Measurements from ENCODE around the gene ZBP1. TPM values are rescaled to one million over a fixed set of nuclear protein-coding genes. Genes with fewer than 3 reads are reported as not detected.
A peak's percentile ranks its signal among the peaks of the same experiment; 100 is the strongest.

Gene ZBP1
- total RNA-seq, 4 donors from 2014 or later = 0.80 TPM; not detected in 3

DNA sequence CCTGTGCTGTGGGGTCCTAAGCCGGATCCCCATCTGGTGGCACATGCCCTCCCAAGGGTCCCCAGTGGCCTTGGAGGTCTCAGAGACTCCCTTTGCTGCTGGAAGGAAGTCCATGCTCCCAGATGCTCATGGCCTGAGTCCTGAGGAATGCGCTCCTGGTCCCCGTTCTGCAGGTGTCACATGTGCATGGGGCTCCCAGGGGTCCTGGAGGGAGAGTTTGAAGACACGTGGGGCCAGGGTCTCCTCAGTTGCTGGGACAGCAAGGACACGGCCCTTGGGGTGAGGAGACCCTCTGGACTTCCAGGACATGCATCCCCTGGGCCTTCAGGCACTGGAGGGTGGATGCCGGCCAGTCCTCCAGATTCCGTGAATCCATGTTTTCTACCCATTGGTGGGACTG, 11.7 kb downstream of the ZBP1 start:
- Histone ChIP-seq H3K4me1 (no peaks in the 10 kb centered on the region), H3K36me3 (no peaks in the 10 kb centered on the region), H3K9me3 (no peaks in the 10 kb centered on the region), H3K27me3 (peaks cover 22% of the 10 kb centered on the region), H3K27ac (no peak overlapping the region), H3K4me3 (no peak overlapping the region)
- TF ChIP-seq POLR2AphosphoS5 (IDR thresholded peaks at IDR 0.05) (no peak), EP300 (IDR thresholded peaks at IDR 0.05) (no peak), POLR2A (IDR thresholded peaks at IDR 0.05) (no peak)
- TF ChIP-seq, protein P1, sequence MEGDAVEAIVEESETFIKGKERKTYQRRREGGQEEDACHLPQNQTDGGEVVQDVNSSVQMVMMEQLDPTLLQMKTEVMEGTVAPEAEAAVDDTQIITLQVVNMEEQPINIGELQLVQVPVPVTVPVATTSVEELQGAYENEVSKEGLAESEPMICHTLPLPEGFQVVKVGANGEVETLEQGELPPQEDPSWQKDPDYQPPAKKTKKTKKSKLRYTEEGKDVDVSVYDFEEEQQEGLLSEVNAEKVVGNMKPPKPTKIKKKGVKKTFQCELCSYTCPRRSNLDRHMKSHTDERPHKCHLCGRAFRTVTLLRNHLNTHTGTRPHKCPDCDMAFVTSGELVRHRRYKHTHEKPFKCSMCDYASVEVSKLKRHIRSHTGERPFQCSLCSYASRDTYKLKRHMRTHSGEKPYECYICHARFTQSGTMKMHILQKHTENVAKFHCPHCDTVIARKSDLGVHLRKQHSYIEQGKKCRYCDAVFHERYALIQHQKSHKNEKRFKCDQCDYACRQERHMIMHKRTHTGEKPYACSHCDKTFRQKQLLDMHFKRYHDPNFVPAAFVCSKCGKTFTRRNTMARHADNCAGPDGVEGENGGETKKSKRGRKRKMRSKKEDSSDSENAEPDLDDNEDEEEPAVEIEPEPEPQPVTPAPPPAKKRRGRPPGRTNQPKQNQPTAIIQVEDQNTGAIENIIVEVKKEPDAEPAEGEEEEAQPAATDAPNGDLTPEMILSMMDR (IDR thresholded peaks at IDR 0.05) = no peak
- DNase-seq (ENCODE audit: low spot score in 2 of 2) = peak in 1 of 2 donors; percentile 46
- 63% methylated on average over 3 of the region's 7 CpGs for WGBS

DNA sequence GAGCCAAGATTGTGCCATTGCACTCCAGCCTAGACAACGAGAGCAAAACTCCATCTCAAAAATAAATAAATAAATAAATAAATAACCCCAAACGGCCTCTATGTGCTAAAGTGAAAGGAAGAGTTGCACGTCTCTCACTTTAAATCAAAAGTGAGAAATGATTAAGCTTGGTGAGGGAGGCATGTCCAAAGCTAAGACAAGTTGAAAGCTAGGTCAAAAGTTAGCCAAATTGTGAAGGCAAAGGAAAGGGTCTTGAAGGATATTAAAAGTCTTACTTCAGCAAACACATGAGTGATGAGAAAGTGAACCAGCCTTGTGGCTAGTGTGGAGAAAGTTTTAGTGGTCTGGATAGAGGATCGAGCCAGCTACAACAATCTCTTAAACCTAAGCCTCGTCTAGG, 14.3 kb downstream of the ZBP1 start:
- Histone ChIP-seq H3K36me3 (no peaks in the 10 kb centered on the region), H3K27ac (no peak overlapping the region), H3K4me1 (no peaks in the 10 kb centered on the region), H3K27me3 (peaks cover 21% of the 10 kb centered on the region), H3K9me3 (no peaks in the 10 kb centered on the region), H3K4me3 (no peak overlapping the region)
- DNase-seq (ENCODE audit: low spot score in 2 of 2) = no peak
- TF ChIP-seq, protein P1 (IDR thresholded peaks at IDR 0.05) = no peak
- TF ChIP-seq POLR2A (IDR thresholded peaks at IDR 0.05) (no peak), POLR2AphosphoS5 (IDR thresholded peaks at IDR 0.05) (no peak), EP300 (IDR thresholded peaks at IDR 0.05) (no peak)
- WGBS = 73% methylated on average over 5 of the region's 5 CpGs

DNA sequence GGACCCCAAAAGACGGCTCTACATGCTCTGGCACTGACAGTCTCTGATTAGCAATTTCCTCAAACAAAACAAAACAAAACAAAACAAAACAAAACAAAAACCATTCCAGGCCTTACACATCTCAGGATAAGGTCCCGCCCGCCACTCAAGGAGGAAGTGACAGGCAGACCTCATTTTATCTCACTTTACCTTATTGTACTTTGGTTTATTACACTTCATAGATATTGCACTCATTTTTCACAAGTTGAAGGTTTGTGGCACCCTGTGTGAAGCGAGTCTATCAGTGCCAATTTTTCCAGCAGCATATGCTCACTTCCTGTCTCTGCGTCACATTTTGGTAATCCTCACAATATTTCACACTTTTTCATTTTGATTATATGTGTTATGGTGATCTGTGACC, 15.2 kb downstream of the ZBP1 start:
- WGBS = 90% methylated on average over 5 of the region's 5 CpGs
- no peaks in the 10 kb centered on the region for H3K9me3 ChIP-seq
- no peaks in the 10 kb centered on the region for H3K36me3 ChIP-seq
- peaks cover 13% of the 10 kb centered on the region for H3K27me3 ChIP-seq
- no peaks in the 10 kb centered on the region for H3K4me1 ChIP-seq
- TF ChIP-seq POLR2A (IDR thresholded peaks at IDR 0.05) (no peak), POLR2AphosphoS5 (IDR thresholded peaks at IDR 0.05) (no peak), EP300 (IDR thresholded peaks at IDR 0.05) (no peak)
- TF ChIP-seq, protein P1 (IDR thresholded peaks at IDR 0.05) = no peak
- no peak overlapping the region for H3K27ac ChIP-seq
- no peak for DNase-seq (ENCODE audit: low spot score in 2 of 2)
- H3K4me3 ChIP-seq = no peak overlapping the region

DNA sequence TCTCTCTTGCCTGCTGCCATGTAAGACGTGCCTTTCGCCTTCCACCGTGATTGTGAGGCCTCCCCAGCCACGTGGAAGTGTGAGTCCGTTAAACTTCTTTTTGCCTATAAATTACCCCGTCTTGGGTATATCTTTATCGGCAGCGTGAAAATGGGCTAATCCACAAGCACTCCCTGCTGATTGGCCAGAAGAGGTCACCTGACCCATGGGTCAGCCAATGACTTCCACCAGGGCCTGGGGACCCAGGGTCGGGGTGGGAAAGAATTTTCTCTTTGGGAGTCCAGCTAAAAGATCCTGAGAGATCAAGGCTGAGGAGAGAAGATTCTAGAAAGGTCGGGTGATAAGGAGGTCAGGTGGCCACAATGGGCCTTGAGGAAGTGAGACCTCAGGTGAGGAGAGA, 17.1 kb downstream of the ZBP1 start:
- WGBS = 96% methylated on average over 10 of the region's 10 CpGs
- no peaks in the 10 kb centered on the region for H3K4me1 ChIP-seq

DNA sequence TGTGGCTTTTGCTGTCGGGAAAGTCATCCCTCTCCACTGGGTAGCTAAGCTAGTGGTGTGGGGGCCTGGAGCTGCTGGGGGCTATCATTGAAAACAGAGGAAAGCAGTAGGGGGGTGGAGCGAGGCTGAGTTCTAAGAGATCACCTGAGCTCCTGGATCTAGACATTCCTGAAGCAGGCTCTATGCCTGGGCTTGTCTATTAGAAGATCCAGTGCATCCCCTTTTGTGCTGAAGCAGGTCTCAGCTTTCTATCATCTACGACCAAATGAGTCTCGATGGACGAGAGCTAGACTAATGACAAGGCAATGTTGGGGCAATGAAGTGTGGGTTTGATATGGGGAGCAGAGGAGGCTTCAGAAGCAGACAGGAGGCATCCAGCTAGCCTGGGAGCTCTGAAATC, 18.5 kb downstream of the ZBP1 start:
- Histone ChIP-seq H3K9me3 (no peaks in the 10 kb centered on the region), H3K36me3 (no peaks in the 10 kb centered on the region), H3K4me3 (no peak overlapping the region), H3K4me1 (peaks cover 6% of the 10 kb centered on the region), H3K27me3 (no peaks in the 10 kb centered on the region), H3K27ac (no peak overlapping the region)
- TF ChIP-seq EP300 (IDR thresholded peaks at IDR 0.05) (no peak), POLR2AphosphoS5 (IDR thresholded peaks at IDR 0.05) (no peak), POLR2A (IDR thresholded peaks at IDR 0.05) (no peak)
- TF ChIP-seq, protein P1 (IDR thresholded peaks at IDR 0.05) = no peak
- DNase-seq (ENCODE audit: low spot score in 2 of 2) = no peak
- 86% methylated on average over 5 of the region's 5 CpGs for WGBS

More for the DNA sequence above, 17.1 kb downstream of the ZBP1 start:
- no peak overlapping the region for H3K27ac ChIP-seq
- H3K36me3 ChIP-seq = no peaks in the 10 kb centered on the region
- H3K27me3 ChIP-seq = no peaks in the 10 kb centered on the region
- TF ChIP-seq, protein P1 (IDR thresholded peaks at IDR 0.05) = no peak
- no peak for TF ChIP-seq POLR2A (IDR thresholded peaks at IDR 0.05)
- TF ChIP-seq POLR2AphosphoS5 (IDR thresholded peaks at IDR 0.05) = no peak
- TF ChIP-seq EP300 (IDR thresholded peaks at IDR 0.05) = no peak
- H3K9me3 ChIP-seq = no peaks in the 10 kb centered on the region
- DNase-seq (ENCODE audit: low spot score in 2 of 2) = no peak
- H3K4me3 ChIP-seq = no peak overlapping the region
